GM12878 (cell line): ENCODE data around the gene ATF6. TPM values are rescaled to one million over a fixed set of nuclear protein-coding genes. Genes with fewer than 3 reads are reported as not detected.
"Not testable (repeated sequence)": the region's sequence is repeated elsewhere in the genome, so short reads cannot be mapped to it uniquely, and the experiment has no call there.

Experiments
- ATAC-seq: fragments of 200-7000 bp; cut with Tn5 transposase; 3 replicates; pipeline ENCODE4 v1.9.1; 2020; ENCODE audit warnings: mild to moderate bottlenecking, moderate library complexity
- BruUV-seq: library from RNA; stranded (reverse); fragments of 400-500 nt; replicated peaks from 2 replicates; lab custom pipeline; 2021; lab: Mats Ljungman, UMichigan
- CTCF ChIA-PET: fragments of 300-600 bp; sonication (Branson Sonifier 250); formaldehyde crosslinking; extraction: SDS; loops from one replicate; lab custom pipeline; 2021; ENCODE audit warnings: inconsistent platforms; lab: Yijun Ruan, JAX
- POLR2A ChIA-PET: fragments of 350-600 bp; formaldehyde crosslinking; extraction: SDS; loops from one replicate; lab custom pipeline; 2021; ENCODE audit warnings: inconsistent platforms; lab: Charles Lee
- RAD21 ChIA-PET: fragments of 300-600 bp; sonication (Branson Sonifier 250); formaldehyde crosslinking; loops from one replicate; lab custom pipeline; 2023; ENCODE audit warnings: antibody characterized with exemption; ENCODE audit not compliant: unreplicated experiment; lab: Charles Lee
- SMC1A ChIA-PET: fragments of 300-600 bp; sonication (Branson Sonifier 250); formaldehyde crosslinking; loops from one replicate; lab custom pipeline; 2023; ENCODE audit not compliant: unreplicated experiment, uncharacterized antibody; lab: Charles Lee
- DNase-seq: peaks from one replicate; pipeline ENCODE4 v3.0.0-alpha.2; 2011; ENCODE audit warnings: low read depth, low spot score
- FAIRE-seq: peaks from 3 replicates; lab custom pipeline; 2011; peaks lifted over from hg19 to GRCh38; lab: Jason Lieb, UNC
- H2AFZ ChIP-seq: 2 replicates; pipeline ENCODE4 v1.6.0; 2011; ENCODE audit warnings: low read depth, low read length, control low read depth; ENCODE audit not compliant: control insufficient read depth
- H3K27ac ChIP-seq: 2 replicates; pipeline ENCODE4 v1.5.1; 2011; ENCODE audit warnings: control low read depth; ENCODE audit not compliant: control insufficient read depth, insufficient read depth
- H3K27me3 ChIP-seq, 2 experiments: replicated peaks in 1 of 2; 2 replicates each; pipeline versions ENCODE4 v1.6.0 to v1.6.1; 2011; ENCODE audit warnings: low read length in 1 of 2; ENCODE audit not compliant: control insufficient read depth in 2 of 2, insufficient read depth in 2 of 2
- H3K36me3 ChIP-seq, 2 experiments: 2 replicates each; pipeline ENCODE4 v1.5.1; 2011; ENCODE audit warnings: low read length in 1 of 2; ENCODE audit not compliant: control insufficient read depth in 2 of 2, insufficient read depth in 2 of 2
- H3K4me1 ChIP-seq: 2 replicates; pipeline ENCODE4 v1.6.1; 2011; ENCODE audit warnings: mild to moderate bottlenecking, low read length, moderate library complexity, mixed read lengths; ENCODE audit not compliant: control insufficient read depth, insufficient read depth
- H3K4me2 ChIP-seq: 2 replicates; pipeline ENCODE4 v1.6.0; 2011; ENCODE audit warnings: control low read depth; ENCODE audit not compliant: control insufficient read depth, insufficient read depth
- H3K4me3 ChIP-seq: fragments of 200-600 bp; sonication (generic); 2 replicates; pipeline ENCODE4 v1.5.1; 2016
- H3K79me2 ChIP-seq: 2 replicates; pipeline ENCODE4 v1.6.0; 2011; ENCODE audit warnings: low read length; ENCODE audit not compliant: control insufficient read depth, insufficient read depth
- H3K9ac ChIP-seq: 2 replicates; pipeline ENCODE4 v1.8.0; 2011; ENCODE audit warnings: low read length, control low read depth, mixed read lengths; ENCODE audit not compliant: control insufficient read depth, insufficient read depth
- H3K9me3 ChIP-seq: replicated peaks from 3 replicates; pipeline ENCODE4 v1.5.1; 2011; ENCODE audit warnings: mild to moderate bottlenecking, low read length; ENCODE audit not compliant: control insufficient read depth, insufficient read depth
- H4K20me1 ChIP-seq: 2 replicates; pipeline ENCODE4 v1.6.0; 2011; ENCODE audit not compliant: control insufficient read depth, insufficient read depth
- HCFC1 ChIP-seq: fragments of 150-350 bp; IDR thresholded peaks from 2 replicates; pipeline ENCODE4 v1.6.1; 2014; ENCODE audit warnings: low read length
- MYB ChIP-seq: fragments of 150-350 bp; IDR thresholded peaks from 2 replicates; pipeline ENCODE4 v1.6.1; 2014; ENCODE audit warnings: mild to moderate bottlenecking, low read depth, low read length, borderline replicate concordance
- PML ChIP-seq: IDR thresholded peaks from 2 replicates; pipeline ENCODE4 v1.6.1; 2012; ENCODE audit warnings: low read length, inconsistent platforms
- WGBS: methylation state at CpG from one replicate; pipeline ENCODE4 v1.1.6; 2016; ENCODE audit warnings: low lambda C conversion rate; ENCODE audit not compliant: insufficient replicate concordance, insufficient coverage; ENCODE audit errors: missing lambda C conversion rate; 5-methylcytosine and 5-hydroxymethylcytosine counted together
- in situ Hi-C: fragments of 300-500 bp; cut with MboI; formaldehyde crosslinking; loops from 9 replicates; pipeline ENCODE4 v1.14.3; 2018; ENCODE audit warnings: mixed read lengths
- intact Hi-C: fragments of 100-400 bp; cut with micrococcal nuclease; formaldehyde crosslinking; loops from one replicate; pipeline ENCODE4 v1.14.2; 2022; ENCODE audit not compliant: unreplicated experiment
- polyA plus RNA-seq, 11 experiments: library from polyadenylated mRNA; depleted of rRNA in 4 of 11; unstranded in 6 of 11; stranded (reverse) in 5 of 11; fragments of >200 nt; fragmentation: Nextera tagmentation in 4 of 11; fragmentation: Illumina TruSeq in 1 of 11; extraction: Ambion mirVana in 4 of 11; extraction: Trizol in 1 of 11; gene quantifications; 1 replicate in 1 of 11; 2 replicates in 10 of 11; pipeline versions ENCODE4 v1.2.1 to v1.2.3, GENCODE V29; 2011 to 2016; ENCODE audit warnings: inconsistent platforms in 2 of 11, missing spikeins in 2 of 11, low read depth in 1 of 11
- total RNA-seq, 4 experiments: library from RNA; depleted of rRNA in 3 of 4; stranded (reverse); fragments of >200 nt in 3 of 4; fragmentation: Illumina TruSeq in 1 of 4; extraction: Trizol in 1 of 4; gene quantifications; 2 replicates each; pipeline versions ENCODE4 v1.2.1 to v1.2.3, GENCODE V29; 2013 to 2021
- TF ChIP-seq, protein P1 (sequence below): fragments of 150-350 bp; IDR thresholded peaks from 2 replicates; pipeline ENCODE4 v1.6.1; 2016; ENCODE audit warnings: low read depth, low read length
- TF ChIP-seq, protein P2 (sequence below): fragments of 450-650 bp; conservative IDR thresholded peaks from 2 replicates; pipeline ENCODE4 v1.6.1; 2017; ENCODE audit warnings: mild to moderate bottlenecking, moderate library complexity

ATF6 gene
- total and polyA plus RNA-seq, 10 of the 15 experiments (the other 5 are each of a cell fraction or from before 2014, with no cell fraction given): 7.8 to 24.3 (median 14.7) TPM

DNA sequence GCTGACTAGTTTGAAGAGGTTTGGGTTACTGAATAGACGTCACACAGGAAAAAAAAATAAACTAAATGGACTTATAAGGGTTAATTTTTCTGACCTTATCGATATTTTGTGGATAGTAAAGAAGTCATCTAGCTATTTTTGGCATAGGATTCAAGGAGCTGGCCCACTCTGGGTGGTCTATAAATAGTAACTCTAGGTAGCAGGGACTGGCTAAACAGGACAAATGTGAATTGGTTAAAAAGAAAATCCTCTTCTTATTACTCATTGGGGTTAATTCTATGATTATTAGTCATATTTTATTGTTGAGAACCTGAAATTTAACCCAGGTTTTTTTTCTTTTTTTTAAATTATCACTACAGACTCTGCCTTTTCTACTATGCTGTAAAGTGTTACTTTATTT lies 61.7 kb downstream of the ATF6 start (continued):
- TF ChIP-seq, protein P1, sequence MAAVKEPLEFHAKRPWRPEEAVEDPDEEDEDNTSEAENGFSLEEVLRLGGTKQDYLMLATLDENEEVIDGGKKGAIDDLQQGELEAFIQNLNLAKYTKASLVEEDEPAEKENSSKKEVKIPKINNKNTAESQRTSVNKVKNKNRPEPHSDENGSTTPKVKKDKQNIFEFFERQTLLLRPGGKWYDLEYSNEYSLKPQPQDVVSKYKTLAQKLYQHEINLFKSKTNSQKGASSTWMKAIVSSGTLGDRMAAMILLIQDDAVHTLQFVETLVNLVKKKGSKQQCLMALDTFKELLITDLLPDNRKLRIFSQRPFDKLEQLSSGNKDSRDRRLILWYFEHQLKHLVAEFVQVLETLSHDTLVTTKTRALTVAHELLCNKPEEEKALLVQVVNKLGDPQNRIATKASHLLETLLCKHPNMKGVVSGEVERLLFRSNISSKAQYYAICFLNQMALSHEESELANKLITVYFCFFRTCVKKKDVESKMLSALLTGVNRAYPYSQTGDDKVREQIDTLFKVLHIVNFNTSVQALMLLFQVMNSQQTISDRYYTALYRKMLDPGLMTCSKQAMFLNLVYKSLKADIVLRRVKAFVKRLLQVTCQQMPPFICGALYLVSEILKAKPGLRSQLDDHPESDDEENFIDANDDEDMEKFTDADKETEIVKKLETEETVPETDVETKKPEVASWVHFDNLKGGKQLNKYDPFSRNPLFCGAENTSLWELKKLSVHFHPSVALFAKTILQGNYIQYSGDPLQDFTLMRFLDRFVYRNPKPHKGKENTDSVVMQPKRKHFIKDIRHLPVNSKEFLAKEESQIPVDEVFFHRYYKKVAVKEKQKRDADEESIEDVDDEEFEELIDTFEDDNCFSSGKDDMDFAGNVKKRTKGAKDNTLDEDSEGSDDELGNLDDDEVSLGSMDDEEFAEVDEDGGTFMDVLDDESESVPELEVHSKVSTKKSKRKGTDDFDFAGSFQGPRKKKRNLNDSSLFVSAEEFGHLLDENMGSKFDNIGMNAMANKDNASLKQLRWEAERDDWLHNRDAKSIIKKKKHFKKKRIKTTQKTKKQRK: no peak
- TF ChIP-seq PML (no peak), MYB (no peak), HCFC1 (no peak)
- TF ChIP-seq, protein P2, sequence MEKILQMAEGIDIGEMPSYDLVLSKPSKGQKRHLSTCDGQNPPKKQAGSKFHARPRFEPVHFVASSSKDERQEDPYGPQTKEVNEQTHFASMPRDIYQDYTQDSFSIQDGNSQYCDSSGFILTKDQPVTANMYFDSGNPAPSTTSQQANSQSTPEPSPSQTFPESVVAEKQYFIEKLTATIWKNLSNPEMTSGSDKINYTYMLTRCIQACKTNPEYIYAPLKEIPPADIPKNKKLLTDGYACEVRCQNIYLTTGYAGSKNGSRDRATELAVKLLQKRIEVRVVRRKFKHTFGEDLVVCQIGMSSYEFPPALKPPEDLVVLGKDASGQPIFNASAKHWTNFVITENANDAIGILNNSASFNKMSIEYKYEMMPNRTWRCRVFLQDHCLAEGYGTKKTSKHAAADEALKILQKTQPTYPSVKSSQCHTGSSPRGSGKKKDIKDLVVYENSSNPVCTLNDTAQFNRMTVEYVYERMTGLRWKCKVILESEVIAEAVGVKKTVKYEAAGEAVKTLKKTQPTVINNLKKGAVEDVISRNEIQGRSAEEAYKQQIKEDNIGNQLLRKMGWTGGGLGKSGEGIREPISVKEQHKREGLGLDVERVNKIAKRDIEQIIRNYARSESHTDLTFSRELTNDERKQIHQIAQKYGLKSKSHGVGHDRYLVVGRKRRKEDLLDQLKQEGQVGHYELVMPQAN: no peak

DNA sequence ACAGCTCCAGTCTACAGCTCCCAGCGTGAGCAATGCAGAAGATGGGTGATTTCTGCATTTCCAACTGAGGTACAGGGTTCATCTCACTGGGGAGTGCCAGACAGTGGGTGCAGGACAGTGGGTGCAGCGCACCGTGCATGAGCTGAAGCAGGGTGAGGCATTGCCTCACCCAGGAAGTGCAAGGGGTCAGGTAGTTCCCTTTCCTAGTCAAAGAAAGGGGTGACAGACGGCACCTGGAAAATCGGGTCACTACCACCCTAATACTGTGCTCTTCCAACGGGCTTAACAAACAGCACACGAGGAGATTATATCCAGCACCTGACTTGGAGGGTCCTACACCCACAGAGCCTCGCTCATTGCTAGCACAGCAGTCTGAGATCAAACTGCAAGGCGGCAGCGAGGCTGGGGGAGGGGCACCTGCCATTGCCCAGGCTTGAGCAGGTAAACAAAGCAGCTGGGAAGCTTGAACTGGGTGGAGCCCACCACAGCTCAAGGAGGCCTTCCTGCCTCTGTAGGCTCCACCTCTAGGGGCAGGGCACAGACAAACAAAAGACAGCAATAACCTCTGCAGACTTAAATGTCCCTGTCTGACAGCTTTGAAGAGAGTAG lies 66.3 kb downstream of the ATF6 start:
- intact Hi-C loops, in situ Hi-C loops, H3K4me1 ChIP-seq, H4K20me1 ChIP-seq, FAIRE-seq, H3K4me3 ChIP-seq, ATAC-seq, RAD21 ChIA-PET, H2AFZ ChIP-seq, H3K4me2 ChIP-seq, CTCF ChIA-PET, SMC1A ChIA-PET, POLR2A ChIA-PET, H3K9ac ChIP-seq, H3K79me2 ChIP-seq, H3K27ac ChIP-seq, DNase-seq, BruUV-seq, H3K9me3 ChIP-seq, H3K27me3 ChIP-seq: not testable (repeated sequence)
- WGBS: 92% methylated on average over 10 of the region's 10 CpGs
- peaks cover 0 to 12% of the 10 kb centered on the region in 2 experiments; a peak in 1 of 4 replicates for H3K36me3 ChIP-seq
